ENCODE measurements around the gene ARSG.
A peak's percentile ranks its signal among the peaks of the same experiment; 100 is the strongest.

ARSG gene

DNA sequence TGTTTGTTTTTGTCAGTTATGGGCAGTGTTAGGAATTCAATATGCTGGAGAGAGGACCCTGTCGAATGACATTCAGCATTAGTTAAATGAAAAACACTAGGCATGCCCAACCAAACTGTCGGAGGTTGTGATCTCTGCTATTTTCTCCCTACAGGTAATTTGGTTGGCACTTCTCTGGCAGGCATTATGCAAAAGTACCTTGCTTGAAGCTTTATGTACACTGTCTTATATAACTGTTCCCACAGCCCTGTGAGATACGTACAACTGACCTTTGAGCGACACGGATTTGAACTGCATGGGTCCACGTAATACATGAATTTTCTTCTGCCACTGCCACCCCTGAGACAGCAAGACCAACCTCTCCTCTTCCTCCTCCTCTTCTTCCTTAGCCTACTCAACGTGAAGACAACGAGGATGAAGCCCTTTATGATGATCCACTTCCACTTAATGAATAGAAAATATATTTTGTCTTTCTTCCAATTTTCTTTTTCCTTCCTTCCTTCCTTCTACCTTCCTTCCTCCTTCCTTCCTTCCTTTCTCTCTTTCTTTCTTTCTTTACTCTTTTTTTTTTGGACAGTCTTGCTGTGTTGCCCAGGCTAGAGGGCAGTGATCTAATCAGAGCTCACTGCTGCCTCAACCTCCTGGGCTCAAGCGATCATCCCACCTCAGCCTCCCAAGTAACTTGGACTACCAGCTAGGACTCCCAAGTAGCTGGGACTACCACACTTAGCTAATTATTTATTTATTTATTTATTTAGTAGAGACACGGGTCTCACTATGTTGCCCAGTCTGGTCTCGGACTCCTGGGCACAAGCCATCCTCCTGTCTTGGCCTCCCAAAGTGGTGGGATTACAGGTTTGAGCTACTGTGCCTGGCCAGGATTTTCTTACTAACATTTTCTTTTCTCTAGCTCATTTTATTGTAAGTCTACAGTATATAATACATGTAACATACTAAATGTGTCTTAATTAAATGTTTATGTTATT is 88.7 kb downstream of the ARSG start:
- DNase-seq: no peak

DNA sequence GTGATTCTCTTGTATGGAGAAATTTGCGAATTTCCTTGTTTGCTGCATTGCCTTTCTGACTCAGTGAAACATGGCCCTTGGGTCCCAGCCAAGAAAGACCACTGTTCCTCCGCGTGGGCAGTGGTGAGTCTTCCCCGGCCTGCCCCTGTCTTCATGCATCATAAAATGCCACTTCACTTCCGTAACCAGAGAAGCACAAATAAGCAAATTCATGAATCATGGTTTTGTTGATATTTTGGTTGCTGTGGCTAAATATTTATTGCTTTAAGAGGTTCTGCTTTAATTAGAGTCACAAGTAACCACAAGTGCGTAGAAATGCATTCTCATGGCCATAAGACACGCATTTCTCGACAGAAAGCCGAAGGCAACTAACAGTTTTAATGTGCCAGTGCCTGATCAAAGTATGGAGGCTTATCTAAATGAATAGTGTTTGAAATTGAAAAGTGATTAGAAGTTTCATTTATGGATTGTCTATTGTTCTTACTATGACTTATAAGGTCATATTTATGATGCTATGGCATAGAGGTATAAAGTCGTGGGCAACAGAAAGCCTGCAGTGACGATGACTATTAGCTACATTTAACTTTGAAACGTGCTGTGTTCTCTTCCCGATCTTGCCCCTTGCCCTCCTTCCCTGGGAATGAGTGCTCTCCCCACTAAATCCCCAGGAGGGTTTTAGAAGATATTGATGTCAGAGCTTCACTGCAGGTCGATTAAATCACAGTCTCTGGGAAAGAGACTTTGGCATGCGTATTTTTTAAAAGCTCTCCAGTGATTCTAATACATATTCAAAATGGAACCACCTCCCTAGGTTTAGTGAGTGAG is 90.0 kb downstream of the ARSG start:
- DNase-seq: no peak

DNA sequence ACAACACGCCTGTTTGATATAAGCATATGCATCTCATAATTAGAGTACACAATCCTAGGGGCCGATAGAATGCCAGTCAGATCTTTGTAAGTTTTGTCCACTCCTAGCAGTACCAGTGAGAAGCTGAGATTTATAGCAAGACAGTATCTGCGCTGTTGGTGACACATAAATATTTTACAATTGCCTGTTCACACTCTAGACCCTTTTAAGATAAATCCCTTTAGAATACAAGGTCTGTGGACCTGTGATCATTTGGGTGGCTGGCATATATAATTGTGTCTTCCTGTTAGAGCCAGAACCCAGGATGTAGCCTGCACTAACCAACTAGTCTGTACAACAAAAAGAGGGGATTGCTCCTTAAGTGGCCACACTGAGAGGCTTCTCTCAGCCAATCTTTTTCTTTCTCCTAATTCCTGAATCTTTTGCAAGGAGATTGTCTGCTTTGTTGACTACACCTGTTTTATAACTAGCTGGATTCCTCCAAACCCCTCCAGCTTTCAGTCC is 91.3 kb downstream of the ARSG start:
- no peak for DNase-seq

DNA sequence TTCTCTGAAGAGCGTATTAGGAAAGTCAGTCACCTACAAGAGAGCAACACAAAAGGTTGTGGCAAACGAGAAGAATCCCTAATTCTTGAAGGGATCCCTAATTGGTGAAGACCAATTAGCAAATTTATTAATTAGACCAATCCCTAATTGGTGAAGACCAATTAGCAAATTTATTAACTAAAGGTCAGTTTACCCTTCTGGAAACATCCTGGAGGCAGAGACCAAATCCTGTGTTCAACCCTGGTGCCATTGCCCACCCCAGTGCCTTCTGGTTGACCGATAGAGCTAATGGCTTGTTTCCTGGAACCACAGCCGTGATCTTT is 91.8 kb downstream of the ARSG start:
- no peak for DNase-seq

DNA sequence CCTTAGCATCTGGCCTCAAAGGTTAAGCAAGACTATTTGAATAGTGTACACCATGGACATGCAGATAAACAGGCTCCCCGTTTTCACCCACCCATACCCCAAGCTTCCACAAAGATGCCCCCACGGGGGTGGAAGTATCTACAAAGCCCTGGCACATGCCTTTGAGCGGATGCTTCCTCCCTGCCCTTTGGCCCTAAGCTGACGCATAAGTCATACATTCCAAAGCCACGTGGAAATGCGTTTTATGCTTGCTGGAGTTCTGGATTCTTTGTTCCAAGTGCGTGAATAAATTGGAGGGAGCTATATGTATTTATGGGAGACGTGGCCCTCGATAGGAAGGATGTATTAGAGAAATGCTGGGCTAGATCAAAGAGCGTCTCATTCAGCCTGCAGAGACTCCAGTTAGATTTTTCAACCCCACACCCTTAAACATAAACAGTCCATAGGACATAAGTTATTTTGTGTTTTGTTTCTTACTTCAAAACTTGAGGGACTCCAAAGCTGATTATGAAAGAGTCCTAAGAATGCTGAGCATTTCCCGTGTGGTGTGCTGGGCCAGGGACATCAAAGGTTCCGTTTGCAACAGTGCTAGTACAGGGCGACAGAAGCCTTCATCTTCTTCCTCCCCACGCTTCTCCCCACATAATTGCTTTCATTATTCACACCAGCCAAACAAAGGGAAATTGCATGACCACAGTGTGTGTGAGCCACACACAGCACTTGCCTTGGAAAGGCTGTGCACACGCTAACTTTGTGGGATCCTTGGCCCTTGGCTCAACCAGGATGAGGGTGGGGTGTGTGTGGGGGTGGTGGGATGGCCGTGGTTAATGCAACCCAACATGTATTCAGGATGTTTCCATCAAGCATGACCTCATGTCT is 92.4 kb downstream of the ARSG start:
- no peak for DNase-seq

DNA sequence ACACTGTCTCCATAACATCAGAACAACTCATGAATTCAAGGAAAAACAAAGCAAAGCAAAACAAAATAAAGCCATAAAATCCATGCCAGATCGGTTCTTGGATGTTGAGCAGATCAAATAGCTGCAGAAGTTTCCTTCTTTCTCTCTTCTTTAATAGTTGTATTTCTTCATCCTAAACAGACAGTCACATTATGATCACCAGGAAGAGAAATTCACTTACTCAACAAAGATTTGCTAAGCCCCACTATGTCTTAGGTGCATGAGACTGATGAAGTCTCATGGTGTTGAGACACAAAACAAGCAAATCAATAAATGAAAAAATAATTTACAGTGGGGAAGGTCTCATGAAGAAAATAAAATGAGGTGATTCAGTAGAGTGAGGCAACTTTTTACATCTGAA is 93.2 kb downstream of the ARSG start:
- no peak for DNase-seq

DNA sequence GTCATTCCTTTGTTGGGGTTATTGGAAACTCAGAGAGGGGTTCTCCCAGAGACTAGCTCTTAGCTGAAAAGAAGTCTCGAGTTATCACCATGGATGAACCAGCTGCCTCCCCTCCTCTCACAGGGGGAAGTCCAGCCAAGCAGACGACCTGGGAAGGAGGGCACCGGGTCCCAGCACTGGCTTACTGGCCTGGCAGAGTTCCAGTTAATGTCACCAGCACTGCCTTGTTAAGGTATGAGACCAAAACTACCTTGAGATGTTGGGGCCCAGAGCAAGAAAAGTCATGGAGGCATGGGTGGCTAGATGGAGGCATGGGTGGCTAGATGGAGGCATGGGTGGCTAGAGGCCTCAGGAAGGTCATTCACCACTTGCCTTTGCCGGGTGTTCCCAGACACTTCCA is 93.6 kb downstream of the ARSG start:
- DNase-seq: no peak

DNA sequence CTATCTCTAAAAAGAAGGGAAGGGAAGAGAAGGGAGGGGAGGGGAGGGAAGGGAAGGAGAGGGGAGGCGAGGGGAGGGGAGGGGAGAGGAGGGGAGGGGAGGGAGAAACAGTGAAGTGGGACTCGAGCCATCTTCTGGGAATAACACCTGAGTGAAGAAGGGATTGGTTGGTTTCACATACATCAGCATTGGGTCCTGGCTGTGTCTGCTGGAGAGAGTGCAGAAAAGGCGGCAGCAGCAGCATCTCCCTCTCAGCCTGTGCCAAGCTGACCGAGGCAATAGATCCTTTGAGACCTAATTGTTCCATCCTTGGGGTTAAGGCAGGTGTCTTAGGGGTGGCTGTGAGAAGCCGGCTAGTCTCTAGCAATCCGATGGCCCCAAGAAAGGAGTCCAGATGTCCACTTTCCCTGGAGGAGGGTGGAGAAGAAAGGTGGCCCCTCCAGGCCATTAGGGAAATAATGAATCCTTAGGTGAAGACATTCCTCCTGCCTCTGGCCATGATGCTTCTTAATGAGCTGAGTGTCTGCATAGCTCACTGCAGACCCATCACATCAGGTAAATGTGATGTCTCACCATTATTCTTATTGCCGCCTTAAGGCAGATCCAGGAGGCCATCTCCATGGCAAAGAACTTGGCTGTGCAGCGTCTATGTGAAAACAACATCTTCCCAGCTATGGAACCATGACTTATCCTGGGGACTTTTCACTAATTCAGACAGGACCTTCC is 94.4 kb downstream of the ARSG start:
- no peak for DNase-seq

DNA sequence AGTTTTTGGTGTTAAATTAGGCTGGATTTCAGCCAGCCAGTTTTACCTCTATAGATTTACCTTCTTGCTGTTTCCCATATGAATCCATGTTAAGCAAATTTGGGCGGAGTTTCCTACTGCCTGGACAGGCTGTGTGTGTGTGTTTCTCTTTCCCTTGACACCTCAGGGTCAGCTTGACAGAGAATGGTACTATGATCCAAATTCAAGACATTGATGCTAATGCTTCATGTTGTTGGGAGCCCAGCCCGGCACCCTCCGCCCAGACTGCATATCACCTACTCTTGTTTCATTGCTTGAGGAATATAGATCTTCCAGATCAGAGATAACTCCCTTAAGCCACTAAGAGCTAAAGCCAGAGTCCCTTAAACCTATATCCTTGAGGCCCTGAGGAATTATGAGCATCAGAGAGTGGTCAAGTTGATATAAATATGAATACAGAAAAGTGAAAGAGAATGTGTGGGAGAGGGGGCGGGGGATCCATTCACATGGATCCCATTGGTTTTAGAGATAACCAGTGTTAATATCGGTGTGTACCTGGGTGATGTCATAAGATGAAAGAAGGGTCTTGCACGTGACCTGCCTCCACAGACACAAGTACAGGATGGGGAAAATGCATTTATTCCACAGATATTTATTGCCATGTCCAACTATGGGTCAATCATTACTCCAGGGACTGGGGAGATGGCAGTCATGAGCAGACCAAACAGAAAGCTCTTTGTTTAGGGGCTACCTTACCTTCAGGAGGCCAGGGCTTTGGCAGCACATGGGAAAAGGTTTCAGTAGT is 96.3 kb downstream of the ARSG start:
- DNase-seq: no peak

DNA sequence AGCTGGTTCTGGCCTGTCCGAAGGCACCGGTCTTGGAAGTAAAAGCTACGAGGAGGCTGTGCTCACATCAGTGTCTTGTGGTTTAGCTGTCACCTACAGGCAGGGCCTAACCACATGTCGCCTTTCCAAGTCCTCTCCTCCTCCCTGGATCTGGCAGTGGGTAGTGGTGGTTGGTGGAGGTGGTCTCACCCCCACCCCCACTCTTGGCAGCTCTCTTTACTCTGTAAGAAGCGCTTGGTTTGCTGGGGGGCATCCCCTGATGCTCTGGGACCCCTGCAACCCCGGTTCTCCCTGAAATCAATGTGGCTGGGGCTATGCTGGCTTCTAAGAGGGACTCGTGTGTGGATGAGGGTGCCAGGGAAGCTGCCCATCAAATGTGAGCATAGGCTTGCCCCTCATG is 97.7 kb downstream of the ARSG start:
- no peak for DNase-seq

DNA sequence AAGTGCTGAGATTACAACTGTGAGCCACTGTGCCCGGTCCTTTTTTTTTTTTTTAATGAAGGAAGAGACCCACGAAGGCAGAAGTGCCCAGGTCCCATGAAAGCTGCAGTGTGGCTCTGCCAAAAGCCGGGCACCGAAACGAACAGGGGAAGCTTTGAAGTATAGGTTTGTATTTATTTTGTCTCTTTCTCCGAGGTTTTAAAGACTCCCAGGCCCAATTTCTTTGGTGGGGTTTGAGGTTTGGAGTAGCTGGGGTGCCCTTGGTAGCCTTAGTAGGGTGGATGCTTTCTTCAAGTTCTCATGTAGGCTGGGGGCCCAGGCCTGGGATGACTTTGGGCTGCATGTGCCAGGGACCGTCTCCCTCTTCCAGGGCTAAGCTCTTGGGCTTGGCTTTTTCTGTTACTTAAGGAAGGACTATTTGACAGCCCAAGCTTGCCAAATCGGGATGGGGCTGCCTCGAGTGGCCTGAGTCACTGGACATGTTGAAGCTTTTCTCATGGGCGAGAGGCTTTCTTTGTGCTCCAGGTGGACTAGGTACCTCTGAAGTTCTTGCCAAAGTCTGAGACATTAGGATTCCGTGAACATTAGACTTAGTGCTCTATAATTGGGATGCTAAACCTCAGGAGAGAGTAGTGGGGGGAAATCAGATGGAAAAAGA is 99.7 kb downstream of the ARSG start:
- DNase-seq: no peak

DNA sequence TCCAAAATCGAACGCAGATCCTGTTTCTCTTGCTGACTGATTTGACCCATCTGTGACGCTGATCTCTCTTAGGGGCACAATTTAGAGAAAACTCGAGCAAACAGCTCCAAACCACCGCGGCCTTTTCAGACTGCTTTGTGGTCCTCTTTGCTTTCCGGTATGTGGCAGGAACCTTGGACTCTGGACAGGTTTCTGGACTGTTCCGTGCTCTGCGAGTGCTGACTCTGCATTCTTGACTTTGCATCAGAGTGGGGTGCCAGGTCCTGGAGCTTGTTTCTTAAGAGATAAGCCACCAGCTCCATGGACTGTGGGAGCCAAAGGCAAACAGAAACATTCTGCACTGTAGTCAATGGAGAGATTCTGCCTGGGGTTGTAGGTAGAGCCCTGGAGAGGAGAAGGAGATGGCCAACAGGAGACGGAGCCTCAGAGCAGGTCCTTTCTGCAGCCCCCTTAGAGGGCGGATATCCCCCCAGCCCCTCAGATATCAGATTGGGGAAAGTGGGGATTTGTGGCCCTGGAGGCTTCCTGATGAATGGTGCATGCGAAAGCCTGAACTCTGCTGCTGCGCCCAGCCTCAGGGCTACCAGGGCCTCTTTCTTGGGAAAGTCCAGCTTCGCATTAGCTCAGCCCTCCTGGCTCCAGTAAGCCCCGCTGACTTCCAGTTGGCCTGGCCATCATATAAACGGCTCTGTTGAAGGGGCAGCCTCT is 100.4 kb downstream of the ARSG start:
- DNase-seq: no peak

DNA sequence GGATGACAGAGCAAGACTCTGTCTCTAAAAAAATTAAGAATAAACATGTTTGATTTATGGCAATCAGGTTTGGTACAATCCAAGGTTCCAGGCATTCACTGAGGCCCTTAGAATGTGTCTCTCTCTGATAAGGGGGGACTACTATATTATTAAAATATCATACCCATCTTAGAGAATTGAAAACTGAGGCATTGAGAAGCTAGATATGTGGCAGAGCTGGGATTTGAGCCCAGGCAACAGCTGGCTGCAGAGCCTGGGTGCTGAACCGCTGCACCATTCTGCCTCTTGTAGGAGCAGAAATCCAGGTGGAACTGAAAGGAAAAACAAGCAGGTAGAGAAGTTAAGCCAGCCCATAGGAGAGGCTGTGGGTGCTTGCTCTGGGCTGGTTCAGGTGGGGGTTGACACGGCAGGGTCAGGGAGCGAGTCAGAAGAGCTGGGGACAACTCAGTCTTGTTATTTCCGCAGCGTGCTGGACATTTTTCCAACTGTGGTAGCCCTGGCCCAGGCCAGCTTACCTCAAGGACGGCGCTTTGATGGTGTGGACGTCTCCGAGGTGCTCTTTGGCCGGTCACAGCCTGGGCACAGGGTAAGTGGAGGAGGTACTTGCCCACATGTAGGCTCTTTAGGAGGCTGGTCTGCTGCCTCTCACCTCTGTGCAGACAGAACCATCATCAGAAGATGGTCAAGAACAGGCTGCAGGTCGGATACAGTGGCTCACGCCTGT is 103.5 kb downstream of the ARSG start:
- no peak for DNase-seq

DNA sequence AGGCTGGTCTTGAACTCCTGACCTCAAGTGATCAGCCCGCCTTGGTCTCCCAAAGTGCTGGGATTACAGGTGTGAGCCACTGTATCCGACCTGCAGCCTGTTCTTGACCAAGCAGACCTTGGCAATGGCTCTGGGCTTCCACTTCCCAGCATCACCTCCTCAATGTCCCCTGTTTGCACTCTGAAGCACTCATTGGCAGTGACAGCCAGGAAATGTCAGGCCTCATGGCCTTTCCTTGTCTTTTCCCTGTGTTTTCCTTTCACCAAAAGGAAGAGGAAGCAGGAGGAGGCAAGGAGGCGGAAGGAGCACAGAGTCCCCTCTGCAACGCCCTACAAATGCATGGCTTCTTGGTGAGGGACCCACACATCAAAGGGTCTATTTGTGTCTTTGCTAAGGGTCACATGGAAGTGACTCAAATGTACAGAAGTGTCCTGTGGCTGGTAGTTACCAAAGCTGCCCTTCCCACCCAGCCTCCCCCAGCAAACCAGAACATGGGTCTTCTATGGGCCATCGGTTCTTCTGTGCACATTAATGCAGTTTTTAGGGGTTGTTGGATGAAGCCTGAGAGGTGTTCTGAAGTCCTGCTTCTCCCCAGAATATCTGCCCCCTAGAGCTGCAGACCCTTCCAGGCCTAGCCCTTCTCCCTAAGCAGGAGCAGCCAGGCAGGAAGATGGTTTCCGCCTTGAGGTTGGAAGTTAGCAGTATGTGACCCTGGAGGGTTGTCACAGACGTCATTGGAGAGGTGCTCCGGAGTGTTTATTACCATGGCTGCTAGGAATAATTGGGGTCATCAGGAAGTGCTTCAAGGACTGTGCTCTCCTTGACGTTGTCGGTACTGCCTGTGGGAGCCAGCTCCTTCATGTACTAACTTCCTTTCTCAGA is 105.2 kb downstream of the ARSG start:
- no peak for DNase-seq

DNA sequence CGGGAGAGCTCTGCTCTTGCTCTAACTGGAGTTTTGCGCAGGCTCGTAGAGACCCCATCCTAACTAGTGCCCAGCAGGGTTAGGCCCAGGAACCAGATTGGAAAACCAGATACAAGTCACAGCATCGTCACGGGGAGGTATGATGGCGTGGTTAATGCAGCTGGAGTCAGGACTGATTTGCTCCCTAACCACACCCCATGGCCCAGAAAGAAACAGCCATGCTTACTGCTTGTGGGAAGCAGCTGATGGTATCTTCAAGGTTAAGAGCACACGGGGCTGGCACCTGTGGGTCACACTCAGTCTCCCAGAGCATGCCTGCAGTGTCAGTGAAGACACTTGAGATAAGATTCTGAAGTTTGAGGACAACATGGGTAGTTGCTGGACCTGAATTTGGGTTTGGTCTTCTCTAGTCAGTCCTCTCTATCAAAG is 105.8 kb downstream of the ARSG start:
- DNase-seq: no peak

DNA sequence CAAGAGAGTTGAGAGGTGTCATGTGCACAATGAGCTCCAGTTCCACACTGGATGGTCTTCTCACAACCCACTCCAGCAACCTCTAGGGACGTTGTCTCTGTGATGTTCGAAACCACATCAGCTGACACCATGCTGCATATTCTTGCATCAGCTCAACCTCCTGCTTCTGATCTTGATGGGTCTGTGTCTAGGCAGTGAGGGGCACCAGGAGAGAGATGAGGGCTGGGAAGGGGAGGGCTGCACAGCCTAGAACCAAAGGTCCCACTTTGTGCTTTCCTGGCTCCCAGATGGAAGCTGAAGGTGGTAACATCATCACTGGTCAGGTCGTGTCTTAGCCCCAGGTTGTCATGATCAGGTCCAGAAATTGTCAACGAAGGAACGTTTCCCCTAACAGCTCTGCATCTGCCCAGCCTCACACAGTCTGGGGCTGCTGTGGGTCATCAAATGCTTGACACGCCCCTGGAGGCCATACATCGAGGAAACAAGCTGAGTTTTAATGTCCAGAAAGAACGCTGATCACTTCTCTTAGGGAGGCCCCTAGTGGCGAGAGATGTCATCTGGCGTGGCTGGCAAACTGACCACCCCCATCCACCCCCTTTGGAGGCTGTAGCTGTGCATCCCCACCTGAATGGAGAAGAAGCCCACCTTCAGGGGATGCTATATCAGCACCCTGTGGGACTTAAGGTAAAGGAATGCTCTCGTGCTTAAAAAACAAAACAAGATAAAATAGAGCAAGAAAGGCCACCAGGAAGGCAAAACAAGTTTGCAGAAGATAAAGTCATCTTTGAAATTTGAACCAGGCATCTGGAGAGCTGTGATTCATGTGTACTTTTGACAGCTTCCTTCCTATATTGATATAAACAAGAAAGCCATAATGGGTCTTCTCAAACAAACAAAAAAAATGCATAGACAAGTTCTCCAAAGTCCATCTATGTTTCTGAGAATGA is 107.7 kb downstream of the ARSG start:
- peak; percentile 86 for DNase-seq

Measured in eye (tissue), 1 donor.